Neural progenitor cell (in vitro differentiated cells): ENCODE results near the gene KLHL3. TPM values are rescaled to one million over a fixed set of nuclear protein-coding genes. Genes with fewer than 3 reads are reported as not detected.

ENCODE experiments used
- DNase-seq: peaks from one replicate; pipeline ENCODE4 v3.0.0-alpha.2; 2016; ENCODE audit warnings: low spot score
- H2AFZ ChIP-seq: fragments of 200-600 bp; sonication (generic); replicated peaks from 2 replicates; pipeline ENCODE4 v1.6.1; 2016; ENCODE audit warnings: antibody characterized with exemption
- H3F3A ChIP-seq: fragments of 200-600 bp; sonication (generic); 2 replicates; pipeline ENCODE4 v1.6.1; 2016; ENCODE audit warnings: antibody characterized with exemption, low read depth
- H3K27ac ChIP-seq: fragments of 200-600 bp; sonication (generic); 2 replicates; pipeline ENCODE4 v1.5.1; 2016; ENCODE audit warnings: mild to moderate bottlenecking
- H3K27me3 ChIP-seq: fragments of 200-600 bp; sonication (generic); 2 replicates; pipeline ENCODE4 v1.6.1; 2016; ENCODE audit warnings: mild to moderate bottlenecking, moderate library complexity
- H3K36me3 ChIP-seq: fragments of 200-600 bp; sonication (generic); 2 replicates; pipeline ENCODE4 v1.5.1; 2016
- H3K4me1 ChIP-seq: fragments of 200-600 bp; sonication (generic); 2 replicates; pipeline ENCODE4 v1.6.1; 2016; ENCODE audit warnings: mixed run types
- H3K4me2 ChIP-seq: fragments of 200-600 bp; sonication (generic); 2 replicates; pipeline ENCODE4 v1.6.1; 2016
- H3K4me3 ChIP-seq: fragments of 200-600 bp; sonication (generic); 2 replicates; pipeline ENCODE4 v1.5.1; 2016
- H3K79me2 ChIP-seq: fragments of 200-600 bp; sonication (generic); 2 replicates; pipeline ENCODE4 v1.6.1; 2016; ENCODE audit warnings: low read depth
- H3K9ac ChIP-seq: fragments of 200-600 bp; sonication (generic); 2 replicates; pipeline ENCODE4 v1.6.1; 2016
- H3K9me3 ChIP-seq: fragments of 200-600 bp; sonication (generic); 2 replicates; pipeline ENCODE4 v1.5.1; 2016; ENCODE audit warnings: low read depth
- H4K20me1 ChIP-seq: fragments of 200-600 bp; sonication (generic); 2 replicates; pipeline ENCODE4 v1.6.1; 2016; ENCODE audit warnings: low read depth
- H3K27ac Mint-ChIP-seq: 3 replicates; pipeline ENCODE4 v1.8.0; 2021; ENCODE audit warnings: mixed read lengths
- H3K27me3 Mint-ChIP-seq: 2 replicates; pipeline ENCODE4 v1.8.0; 2022; ENCODE audit warnings: low read depth, mild to moderate bottlenecking, inconsistent platforms, moderate library complexity, mixed read lengths; ENCODE audit not compliant: insufficient read depth
- H3K36me3 Mint-ChIP-seq: 3 replicates; pipeline ENCODE4 v1.8.0; 2021; ENCODE audit warnings: mixed read lengths
- H3K4me1 Mint-ChIP-seq: 3 replicates; pipeline ENCODE4 v1.8.0; 2021; ENCODE audit warnings: mixed read lengths
- H3K4me3 Mint-ChIP-seq: 3 replicates; pipeline ENCODE4 v1.8.0; 2021; ENCODE audit warnings: mild to moderate bottlenecking, moderate library complexity, mixed read lengths
- H3K9me3 Mint-ChIP-seq: 3 replicates; pipeline ENCODE4 v1.8.0; 2020; ENCODE audit warnings: mixed read lengths
- CTCF ChIP-seq: fragments of 200-600 bp; sonication (generic); IDR thresholded peaks from 2 replicates; pipeline ENCODE4 v1.5.1; 2017; ENCODE audit warnings: antibody characterized with exemption, mild to moderate bottlenecking
- EZH2 ChIP-seq: fragments of 200-600 bp; sonication (generic); IDR thresholded peaks from 2 replicates; pipeline ENCODE4 v1.6.1; 2017; ENCODE audit warnings: antibody characterized with exemption, mild to moderate bottlenecking, moderate library complexity
- EZH2phosphoT487 ChIP-seq: fragments of 200-600 bp; sonication (generic); IDR thresholded peaks from 2 replicates; pipeline ENCODE4 v1.6.1; 2017; ENCODE audit warnings: antibody characterized with exemption
- total RNA-seq: library from RNA; depleted of rRNA; stranded (reverse); fragments of >200 nt; gene quantifications from 2 replicates; pipeline ENCODE4 v1.2.3, GENCODE V29; 2015; ENCODE audit warnings: low replicate concordance

KLHL3 gene
- total RNA-seq, 1 donor from 2014 or later, result 26.8 TPM

- no peak for TF ChIP-seq EZH2phosphoT487
- no peak for TF ChIP-seq EZH2
- TF ChIP-seq CTCF, result no peak
- no peaks in the 10 kb centered on the region for H3K36me3 ChIP-seq
- H3K9ac ChIP-seq, result no peak overlapping the region
- Mint-ChIP-seq H3K9me3 (peaks cover 2% of the 10 kb centered on the region), H3K27me3 (peaks cover 1% of the 10 kb centered on the region), H3K36me3 (no peaks in the 10 kb centered on the region), H3K4me3 (no peak overlapping the region), H3K27ac (no peak overlapping the region), H3K4me1 (peaks cover 14% of the 10 kb centered on the region)
- no peak for DNase-seq
- no peak overlapping the region for H3K4me3 ChIP-seq
- peaks cover 6% of the 10 kb centered on the region for H3K4me1 ChIP-seq
- no peak overlapping the region for H3K4me2 ChIP-seq
- no peak overlapping the region for H3K27ac ChIP-seq
- H4K20me1 ChIP-seq, result no peaks in the 10 kb centered on the region
- H3K27me3 ChIP-seq, result no peaks in the 10 kb centered on the region
- H3F3A ChIP-seq, result no peaks in the 10 kb centered on the region
- H2AFZ ChIP-seq, result no peak overlapping the region
- H3K79me2 ChIP-seq, result no peaks in the 10 kb centered on the region
- no peaks in the 10 kb centered on the region for H3K9me3 ChIP-seq
These were observed 132.5 kb downstream of the KLHL3 start for GRCh38 chr5:137603356-137603755.

GRCh38 chr5:137602721-137603273 is 133.1 kb downstream of the KLHL3 start:
- H3K4me1 Mint-ChIP-seq, result peaks cover 14% of the 10 kb centered on the region

GRCh38 chr5:137600721-137601360 is 135.0 kb downstream of the KLHL3 start:
- H3K36me3 ChIP-seq, result no peaks in the 10 kb centered on the region
- peaks cover 6% of the 10 kb centered on the region for H3K4me1 ChIP-seq
- no peak overlapping the region for H3K27ac ChIP-seq
- H3K27me3 Mint-ChIP-seq, result peaks cover 5% of the 10 kb centered on the region
- H3K4me1 Mint-ChIP-seq, result peaks cover 14% of the 10 kb centered on the region
- H3K9ac ChIP-seq, result no peak overlapping the region
- no peak overlapping the region for H3K4me3 ChIP-seq
- no peaks in the 10 kb centered on the region for H3K36me3 Mint-ChIP-seq
- H2AFZ ChIP-seq, result no peak overlapping the region
- DNase-seq, result no peak
- no peaks in the 10 kb centered on the region for H3F3A ChIP-seq
- TF ChIP-seq EZH2 (no peak), EZH2phosphoT487 (no peak), CTCF (no peak)
- H3K27ac Mint-ChIP-seq, result no peak overlapping the region
- H3K4me3 Mint-ChIP-seq, result no peak overlapping the region
- peaks cover 2% of the 10 kb centered on the region for H3K9me3 Mint-ChIP-seq
- H3K9me3 ChIP-seq, result no peaks in the 10 kb centered on the region
- H4K20me1 ChIP-seq, result no peaks in the 10 kb centered on the region
- H3K4me2 ChIP-seq, result no peak overlapping the region
- H3K79me2 ChIP-seq, result no peaks in the 10 kb centered on the region
- peaks cover 12% of the 10 kb centered on the region for H3K27me3 ChIP-seq

More at GRCh38 chr5:137602721-137603273, 133.1 kb downstream of the KLHL3 start:
- H3K4me1 ChIP-seq, result peaks cover 6% of the 10 kb centered on the region
- no peak overlapping the region for H2AFZ ChIP-seq
- H3K4me3 ChIP-seq, result no peak overlapping the region
- H3K79me2 ChIP-seq, result no peaks in the 10 kb centered on the region
- no peaks in the 10 kb centered on the region for H3K36me3 Mint-ChIP-seq
- H3K9me3 ChIP-seq, result no peaks in the 10 kb centered on the region
- no peaks in the 10 kb centered on the region for H3F3A ChIP-seq
- no peaks in the 10 kb centered on the region for H4K20me1 ChIP-seq
- no peak overlapping the region for H3K27ac ChIP-seq
- peaks cover 5% of the 10 kb centered on the region for H3K27me3 Mint-ChIP-seq
- TF ChIP-seq EZH2, result no peak
- no peak for TF ChIP-seq EZH2phosphoT487
- TF ChIP-seq CTCF, result no peak
- H3K4me2 ChIP-seq, result no peak overlapping the region
- no peaks in the 10 kb centered on the region for H3K36me3 ChIP-seq
- H3K9ac ChIP-seq, result no peak overlapping the region
- peaks cover 2% of the 10 kb centered on the region for H3K9me3 Mint-ChIP-seq
- H3K27ac Mint-ChIP-seq, result no peak overlapping the region
- no peaks in the 10 kb centered on the region for H3K27me3 ChIP-seq
- H3K4me3 Mint-ChIP-seq, result no peak overlapping the region
- DNase-seq, result no peak
